Measurements from ENCODE around the gene ZBTB7B. TPM values are rescaled to one million over a fixed set of nuclear protein-coding genes. Genes with fewer than 3 reads are reported as not detected.
A peak's percentile ranks its signal among the peaks of the same experiment; 100 is the strongest.

ZBTB7B gene
- total RNA-seq, 1 donor from 2014 or later, result 56.6 TPM

GRCh38 chr1:155044812-155045657 lies 42.4 kb downstream of the ZBTB7B start:
- peak; percentile 22 for DNase-seq
- Mint-ChIP-seq H3K27ac (no peak overlapping the region), H3K4me1 (peaks cover 4% of the 10 kb centered on the region), H3K36me3 (ENCODE audit: low read depth) (no peaks in the 10 kb centered on the region), H3K9me3 (no peaks in the 10 kb centered on the region), H3K4me3 (no peak overlapping the region), H3K27me3 (no peaks in the 10 kb centered on the region)
- peak; percentile 58 for TF ChIP-seq CTCF (IDR thresholded peaks at IDR 0.05)
- peak; percentile 96 for ATAC-seq (ENCODE audit: low read depth)
- ChIA-PET POLR2A (interaction anchor here (1.2 to 2.3 kb wide), 4 partner anchors 16 to 40 kb away, joined by 3 to 9 read pairs (median 6); partner anchors contain the start of gene EFNA4), CTCF (interaction anchor here (0.7 to 9.6 kb wide), 11 partner anchors 9 to 485 kb away, joined by 3 to 101 read pairs (median 7); partner anchors contain the start of gene EFNA4)
- intact Hi-C loops (cut with micrococcal nuclease), result loop anchor here (1.0 kb wide), 3 partner anchors 16 to 122 kb away; no protein-coding TSS in a partner anchor

- Mint-ChIP-seq H3K27me3 (no peaks in the 10 kb centered on the region), H3K27ac (no peak overlapping the region), H3K4me1 (peaks cover 26% of the 10 kb centered on the region), H3K9me3 (no peaks in the 10 kb centered on the region), H3K4me3 (peak overlapping the region; percentile 2), H3K36me3 (ENCODE audit: low read depth) (no peaks in the 10 kb centered on the region)
- ChIA-PET POLR2A (interaction anchor here (0.6 kb wide), 1 partner anchor 64 kb away, joined by 6 read pairs; no protein-coding TSS in a partner anchor), CTCF (interaction anchor here (9.6 kb wide), 1 partner anchor 12 kb away, joined by 101 read pairs; the partner anchor contains the start of gene EFNA4)
- DNase-seq (no peak), ATAC-seq (ENCODE audit: low read depth) (no peak)
- TF ChIP-seq CTCF (IDR thresholded peaks at IDR 0.05), result no peak
- intact Hi-C loops (cut with micrococcal nuclease), result no loop called here
Observed at GRCh38 chr1:155048449-155049334, 46.1 kb downstream of the ZBTB7B start.

GRCh38 chr1:155049651-155050559 lies 47.3 kb downstream of the ZBTB7B start:
- no peak for TF ChIP-seq CTCF (IDR thresholded peaks at IDR 0.05)
- no peak for ATAC-seq (ENCODE audit: low read depth)
- DNase-seq, result no peak
- Mint-ChIP-seq H3K4me1 (peaks cover 24% of the 10 kb centered on the region), H3K27ac (no peak overlapping the region), H3K36me3 (ENCODE audit: low read depth) (no peaks in the 10 kb centered on the region), H3K9me3 (no peaks in the 10 kb centered on the region), H3K4me3 (peak overlapping the region; percentile 86), H3K27me3 (no peaks in the 10 kb centered on the region)
- ChIA-PET POLR2A (interaction anchor here (0.7 to 1.6 kb wide), 7 partner anchors 12 to 1379 kb away, joined by 3 to 12 read pairs (median 4); partner anchors contain the start of genes EFNA4, FLAD1 and ILF2), CTCF (interaction anchor here (1.2 to 9.6 kb wide), 9 partner anchors 10 to 123 kb away, joined by 3 to 101 read pairs (median 6); partner anchors contain the start of genes EFNA4, KRTCAP2, PBXIP1 and PMVK)
- intact Hi-C loops (cut with micrococcal nuclease), result loop anchor here (2.0 kb wide), 2 partner anchors 89 to 123 kb away; partner anchors contain the start of genes KRTCAP2, PYGO2 and TRIM46

- H3K9me3 Mint-ChIP-seq, result no peaks in the 10 kb centered on the region
- POLR2A ChIA-PET, result interaction anchor here (0.5 to 1.6 kb wide), 13 partner anchors 11 to 932 kb away, joined by 3 to 12 read pairs (median 3); partner anchors contain the start of genes EFNA3, EFNA4, FLAD1 and KRTCAP2
- H3K27me3 Mint-ChIP-seq, result no peaks in the 10 kb centered on the region
- peak; percentile 83 for ATAC-seq (ENCODE audit: low read depth)
- no peak within 1 kb of the TSS for H3K27ac Mint-ChIP-seq
- CTCF ChIA-PET, result interaction anchor here (0.6 to 3.1 kb wide), 18 partner anchors 10 to 491 kb away, joined by 3 to 37 read pairs (median 3); partner anchors contain the start of genes EFNA4, KCNN3, KRTCAP2 and PBXIP1
- intact Hi-C loops (cut with micrococcal nuclease), result loop anchor here (1.0 to 2.0 kb wide), 5 partner anchors 11 to 122 kb away; partner anchors contain the start of genes KRTCAP2, PYGO2, TRIM46 and ZBTB7B
- peak; percentile 56 for TF ChIP-seq CTCF (IDR thresholded peaks at IDR 0.05)
- H3K4me3 Mint-ChIP-seq, result peak within 1 kb of the TSS; percentile 86
- peaks cover 22% of the 10 kb centered on the region for H3K4me1 Mint-ChIP-seq
- H3K36me3 Mint-ChIP-seq (ENCODE audit: low read depth), result no peaks in the 10 kb centered on the region
- DNase-seq, result peak; percentile 78
Observed at GRCh38 chr1:155050560-155051341, 48.1 kb downstream of the ZBTB7B start, which contains the start of gene ADAM15. Gene ADAM15, plus strand, starts transcription at chr1:155051316. Its CDS starts 71 bp downstream, at chr1:155051387.

Measured in activated B cell treated with CpG ODN at 0.5 μM for 24 hours (primary cell).